Neutrophil (primary cell): ENCODE data around the gene TMPRSS4.

Experiments
- H3K27ac ChIP-seq: fragments of 200-600 bp; sonication (generic); 2 replicates; pipeline ENCODE4 v1.5.1; 2016; ENCODE audit warnings: mild to moderate bottlenecking, moderate library complexity
- H3K27me3 ChIP-seq: fragments of 200-600 bp; sonication (generic); 2 replicates; pipeline ENCODE4 v1.6.0; 2016; ENCODE audit warnings: mild to moderate bottlenecking
- H3K36me3 ChIP-seq: fragments of 200-600 bp; sonication (generic); 2 replicates; pipeline ENCODE4 v1.5.1; 2017
- H3K4me1 ChIP-seq, 2 experiments: fragments of 200-600 bp in 1 of 2; sonication (generic) in 1 of 2; 1 replicate in 1 of 2; 2 replicates in 1 of 2; pipeline versions ENCODE4 v1.5.1 to v1.6.1; 2013 to 2016; ENCODE audit warnings: low read depth in 1 of 2, low read length in 1 of 2, mild to moderate bottlenecking in 1 of 2, moderate library complexity in 1 of 2; ENCODE audit not compliant: control insufficient read depth in 1 of 2, insufficient read depth in 1 of 2
- H3K4me3 ChIP-seq, 2 experiments: fragments of 200-600 bp in 1 of 2; sonication (generic) in 1 of 2; 1 replicate in 1 of 2; 2 replicates in 1 of 2; pipeline ENCODE4 v1.5.1; 2013 to 2016; ENCODE audit warnings: low read depth in 1 of 2, low read length in 1 of 2, mild to moderate bottlenecking in 1 of 2, moderate library complexity in 1 of 2
- H3K9me3 ChIP-seq: fragments of 200-600 bp; sonication (generic); 2 replicates; pipeline ENCODE4 v1.5.1; 2016
- CTCF ChIP-seq: fragments of 200-600 bp; sonication (generic); IDR thresholded peaks from 2 replicates; pipeline ENCODE4 v1.5.1; 2016; ENCODE audit warnings: antibody characterized with exemption

Gene TMPRSS4

DNA sequence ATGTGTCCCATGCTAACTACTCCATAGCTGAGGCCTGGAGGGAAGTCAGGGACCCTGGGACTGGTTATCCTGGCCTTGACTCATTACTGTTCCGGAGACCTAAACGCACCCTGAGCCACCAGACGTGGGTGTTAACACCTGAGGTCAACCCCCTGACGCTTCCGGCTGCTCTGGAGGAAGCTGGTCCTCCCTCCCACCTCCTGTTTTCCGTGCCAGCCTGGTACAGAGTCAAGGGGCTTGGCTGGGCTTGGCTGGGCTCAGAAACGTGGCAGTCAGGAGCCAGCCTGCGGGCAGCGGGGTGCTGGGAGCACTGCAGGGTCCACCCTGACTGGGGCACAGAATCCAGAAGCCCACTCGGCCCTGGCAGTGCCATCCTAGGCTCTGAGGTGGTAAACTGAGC is 2.6 kb downstream of the TMPRSS4 start:
- Histone ChIP-seq H3K27ac (no peak overlapping the region), H3K9me3 (no peaks in the 10 kb centered on the region), H3K4me1 (peaks cover 41 to 43% of the 10 kb centered on the region in 2 experiments), H3K36me3 (no peaks in the 10 kb centered on the region), H3K4me3 (no peak overlapping the region), H3K27me3 (no peaks in the 10 kb centered on the region)
- TF ChIP-seq CTCF = no peak

DNA sequence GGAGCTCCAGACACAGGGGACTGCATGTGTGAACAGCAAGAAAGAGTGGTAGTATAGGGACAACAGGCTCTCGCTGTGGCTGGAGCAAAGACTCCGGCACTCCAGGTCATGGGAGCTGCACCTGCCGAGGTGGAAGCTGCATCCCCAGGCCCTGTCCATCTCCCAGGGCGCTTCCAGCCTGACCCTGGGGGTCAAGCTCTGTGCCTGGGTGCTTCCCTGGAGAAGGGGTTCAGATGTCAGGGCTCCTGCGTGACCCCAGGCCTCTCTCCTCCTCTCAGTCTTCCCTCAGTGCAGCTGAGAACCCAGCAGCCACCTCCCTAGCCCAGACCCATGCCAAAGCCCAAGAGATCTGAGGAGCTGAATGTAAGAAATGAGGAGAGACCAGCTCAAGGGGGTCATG is 3.4 kb downstream of the TMPRSS4 start:
- Histone ChIP-seq H3K9me3 (no peaks in the 10 kb centered on the region), H3K4me3 (no peak overlapping the region), H3K27ac (peak overlapping the region; percentile 86), H3K27me3 (no peaks in the 10 kb centered on the region), H3K36me3 (no peaks in the 10 kb centered on the region), H3K4me1 (peaks cover 45 to 46% of the 10 kb centered on the region in 2 experiments)
- TF ChIP-seq CTCF = no peak

- peak overlapping the region in 1 of 2 experiments; percentile 11 for H3K4me3 ChIP-seq
- H3K4me1 ChIP-seq = peaks cover 45 to 46% of the 10 kb centered on the region in 2 experiments
- no peaks in the 10 kb centered on the region for H3K36me3 ChIP-seq
- TF ChIP-seq CTCF = no peak
- peak overlapping the region; percentile 86 for H3K27ac ChIP-seq
- no peaks in the 10 kb centered on the region for H3K27me3 ChIP-seq
- H3K9me3 ChIP-seq = no peaks in the 10 kb centered on the region
Measured at GRCh38 chr11:118081241-118081958, 4.5 kb downstream of the TMPRSS4 start.

DNA sequence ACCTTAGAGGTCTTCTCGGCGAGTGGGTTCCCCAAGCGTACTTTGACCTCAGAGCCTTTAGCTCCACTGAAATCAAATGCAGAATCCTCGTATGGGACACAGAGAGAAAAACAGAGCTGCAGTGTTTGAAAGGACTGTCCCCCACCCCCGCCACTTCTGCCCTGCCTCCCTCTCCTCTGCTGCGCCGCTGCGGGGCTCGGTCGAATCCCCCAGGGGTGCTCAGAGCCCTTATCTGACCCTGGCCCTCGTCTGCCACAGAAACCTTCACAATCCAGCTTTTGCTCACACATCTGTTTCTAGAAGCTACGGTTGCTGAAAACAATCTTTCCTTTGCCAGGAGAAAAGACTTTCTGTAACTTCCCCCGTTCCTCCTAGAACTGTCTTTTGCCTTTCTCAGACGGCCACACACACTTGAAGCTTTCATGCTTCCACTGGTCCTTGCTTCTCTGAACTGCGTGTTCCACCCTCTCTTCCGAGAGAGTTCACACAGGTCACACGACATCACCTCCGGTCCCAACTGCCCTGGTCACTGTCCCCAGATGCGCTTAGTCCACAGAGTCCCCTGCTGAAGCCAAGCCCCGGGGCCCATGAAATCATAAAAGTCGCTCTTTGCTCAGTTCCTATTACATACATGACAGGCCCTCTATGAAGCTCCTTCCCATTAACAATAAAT is 6.1 kb downstream of the TMPRSS4 start:
- Histone ChIP-seq H3K27me3 (no peaks in the 10 kb centered on the region), H3K9me3 (no peaks in the 10 kb centered on the region), H3K27ac (peak overlapping the region; percentile 86), H3K4me3 (no peak overlapping the region), H3K4me1 (peaks cover 48 to 53% of the 10 kb centered on the region in 2 experiments), H3K36me3 (no peaks in the 10 kb centered on the region)
- no peak for TF ChIP-seq CTCF

- H3K36me3 ChIP-seq = no peaks in the 10 kb centered on the region
- H3K27me3 ChIP-seq = no peaks in the 10 kb centered on the region
- H3K9me3 ChIP-seq = no peaks in the 10 kb centered on the region
- H3K4me3 ChIP-seq = no peak overlapping the region
- H3K27ac ChIP-seq = peak overlapping the region; percentile 86
- TF ChIP-seq CTCF = no peak
- peaks cover 60 to 65% of the 10 kb centered on the region in 2 experiments for H3K4me1 ChIP-seq
Measured at GRCh38 chr11:118084247-118084646, 7.4 kb downstream of the TMPRSS4 start.
